Panc1 (cell line): ENCODE measurements around the gene EFR3B. TPM values are rescaled to one million over a fixed set of nuclear protein-coding genes. Genes with fewer than 3 reads are reported as not detected.
"Not testable (repeated sequence)": the region's sequence is repeated elsewhere in the genome, so short reads cannot be mapped to it uniquely, and the experiment has no call there.

Experiments used
- ATAC-seq: fragments of 200-7000 bp; cut with Tn5 transposase; 2 replicates; pipeline ENCODE4 v1.9.1; 2020; ENCODE audit warnings: mild to moderate bottlenecking, moderate library complexity
- BruUV-seq: library from RNA; stranded (reverse); fragments of 400-500 nt; replicated peaks from 2 replicates; lab custom pipeline; 2021; lab: Mats Ljungman, UMichigan
- CTCF ChIA-PET: fragments of 300-600 bp; sonication (Branson Sonifier 250); formaldehyde crosslinking; loops from one replicate; lab custom pipeline; 2022; ENCODE audit warnings: antibody characterized with exemption; lab: Charles Lee
- POLR2A ChIA-PET: fragments of 300-600 bp; sonication (Branson Sonifier 250); formaldehyde crosslinking; loops from one replicate; lab custom pipeline; 2022; ENCODE audit warnings: antibody characterized with exemption; lab: Charles Lee
- DNase-seq: peaks from one replicate; pipeline ENCODE4 v3.0.0-alpha.2; 2010; ENCODE audit warnings: low read depth, low spot score
- H3K27ac ChIP-seq: 2 replicates; pipeline ENCODE4 v1.5.1; 2011; ENCODE audit warnings: mild to moderate bottlenecking, low read length, inconsistent platforms
- H3K27me3 ChIP-seq: fragments of 200-500 bp; sonication (Bioruptor generic); 2 replicates; pipeline ENCODE4 v1.6.0; 2014; ENCODE audit warnings: low read length, inconsistent platforms; ENCODE audit not compliant: control insufficient read depth, insufficient read depth
- H3K36me3 ChIP-seq: fragments of 200-500 bp; sonication (Bioruptor generic); 2 replicates; pipeline ENCODE4 v1.5.1; 2014; ENCODE audit warnings: inconsistent platforms, mild to moderate bottlenecking, low read length, moderate library complexity; ENCODE audit not compliant: control insufficient read depth, insufficient read depth
- H3K4me1 ChIP-seq: 2 replicates; pipeline ENCODE4 v1.5.1; 2011; ENCODE audit warnings: inconsistent platforms, mild to moderate bottlenecking, low read length, moderate library complexity; ENCODE audit not compliant: control insufficient read depth, insufficient read depth
- H3K4me3 ChIP-seq, 2 experiments: 2 replicates each; pipeline ENCODE4 v1.5.1; 2011 to 2012; ENCODE audit warnings: low read depth in 2 of 2, low read length in 2 of 2, mild to moderate bottlenecking in 2 of 2, inconsistent platforms in 1 of 2, moderate library complexity in 1 of 2
- H3K9me3 ChIP-seq: fragments of 200-500 bp; sonication (Bioruptor generic); 2 replicates; pipeline ENCODE4 v1.5.1; 2014; ENCODE audit warnings: low read depth, mild to moderate bottlenecking, inconsistent platforms, low read length, moderate library complexity; ENCODE audit not compliant: control insufficient read depth, insufficient read depth
- POLR2AphosphoS5 ChIP-seq: IDR thresholded peaks from 2 replicates; pipeline ENCODE4 v1.6.1; 2012; ENCODE audit warnings: mild to moderate bottlenecking, low read depth, low read length, moderate library complexity
- SIN3A ChIP-seq: IDR thresholded peaks from 2 replicates; pipeline ENCODE4 v1.6.1; 2012; ENCODE audit warnings: low read depth, mild to moderate bottlenecking, low read length, moderate library complexity, borderline replicate concordance; ENCODE audit not compliant: insufficient read depth
- TCF7L2 ChIP-seq: IDR thresholded peaks from 2 replicates; pipeline ENCODE4 v1.6.1; 2011; ENCODE audit warnings: mild to moderate bottlenecking, low read depth, low read length, inconsistent platforms
- in situ Hi-C: cut with HindIII; loops from 2 replicates; pipeline ENCODE4 v1.10.0; 2016; ENCODE audit warnings: low sequenced_read_pairs, low pct_unique_long_range_greater_than_20kb
- intact Hi-C: fragments of 100-400 bp; cut with micrococcal nuclease; formaldehyde crosslinking; loops from one replicate; pipeline ENCODE4 v1.10.0; 2022; ENCODE audit not compliant: unreplicated experiment
- total RNA-seq: library from RNA; stranded (reverse); gene quantifications from one replicate; pipeline ENCODE4 v1.2.1, GENCODE V29; 2021; ENCODE audit not compliant: unreplicated experiment
- TF ChIP-seq, protein P1 (sequence below), 2 experiments: IDR thresholded peaks; 2 replicates each; pipeline ENCODE4 v1.6.1; 2011 to 2012; ENCODE audit warnings: low read depth in 2 of 2, control low read depth in 1 of 2, low read length in 1 of 2, mild to moderate bottlenecking in 1 of 2, moderate library complexity in 1 of 2; ENCODE audit not compliant: insufficient read depth in 1 of 2
- TF ChIP-seq, protein P2 (sequence below): fragments of 450-650 bp; IDR thresholded peaks from 2 replicates; pipeline ENCODE4 v1.5.1; 2017; ENCODE audit warnings: mild to moderate bottlenecking

Gene EFR3B
- total RNA-seq, 1 experiment from 2014 or later = 8.9 TPM

DNA sequence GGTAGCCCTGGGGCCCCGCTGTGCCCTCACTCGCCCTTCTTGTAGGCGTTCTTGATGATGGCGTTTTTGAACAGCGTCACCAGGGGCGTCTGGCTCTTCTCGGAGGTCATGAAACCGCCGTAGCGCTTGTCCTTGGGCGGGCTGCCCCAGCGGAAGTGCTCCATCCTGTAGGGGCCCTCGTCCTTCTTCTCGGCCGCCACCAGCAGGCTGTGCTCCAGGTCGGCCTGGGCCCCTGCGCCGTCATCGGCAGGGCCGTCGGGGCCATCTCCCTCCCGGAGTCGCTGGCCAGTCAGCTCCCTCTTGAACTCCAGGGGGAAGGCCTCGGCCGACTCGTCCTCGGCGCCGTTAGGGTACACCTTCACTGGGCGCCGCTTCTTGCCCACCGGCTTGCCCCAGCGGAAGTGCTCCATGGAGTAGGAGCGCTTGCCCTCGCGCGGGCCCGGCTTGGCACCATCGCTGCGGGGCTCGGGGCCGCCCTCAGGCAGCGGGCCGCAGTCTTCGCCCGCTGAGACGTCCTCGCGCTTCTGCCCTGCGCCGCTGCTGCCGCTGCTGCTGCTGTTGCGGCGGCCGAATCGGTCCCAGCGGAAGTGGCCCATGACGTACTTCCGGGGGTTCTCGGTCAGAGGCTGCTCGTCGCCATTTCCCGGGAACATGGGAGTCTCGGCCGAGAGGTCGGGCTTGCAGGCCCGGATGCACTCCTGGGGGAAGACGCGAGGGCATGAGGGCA, 119.3 kb downstream of the EFR3B start:
- Histone ChIP-seq H3K4me3 (no peak overlapping the region), H3K9me3 (no peaks in the 10 kb centered on the region), H3K27me3 (peaks cover under 1% of the 10 kb centered on the region), H3K36me3 (no peaks in the 10 kb centered on the region), H3K4me1 (no peaks in the 10 kb centered on the region), H3K27ac (no peak overlapping the region)
- BruUV-seq = no TSS peak
- DNase-seq = no peak
- in situ Hi-C loops = no loop called here
- TF ChIP-seq SIN3A (no peak), TCF7L2 (no peak), POLR2AphosphoS5 (no peak)
- TF ChIP-seq, protein P1, sequence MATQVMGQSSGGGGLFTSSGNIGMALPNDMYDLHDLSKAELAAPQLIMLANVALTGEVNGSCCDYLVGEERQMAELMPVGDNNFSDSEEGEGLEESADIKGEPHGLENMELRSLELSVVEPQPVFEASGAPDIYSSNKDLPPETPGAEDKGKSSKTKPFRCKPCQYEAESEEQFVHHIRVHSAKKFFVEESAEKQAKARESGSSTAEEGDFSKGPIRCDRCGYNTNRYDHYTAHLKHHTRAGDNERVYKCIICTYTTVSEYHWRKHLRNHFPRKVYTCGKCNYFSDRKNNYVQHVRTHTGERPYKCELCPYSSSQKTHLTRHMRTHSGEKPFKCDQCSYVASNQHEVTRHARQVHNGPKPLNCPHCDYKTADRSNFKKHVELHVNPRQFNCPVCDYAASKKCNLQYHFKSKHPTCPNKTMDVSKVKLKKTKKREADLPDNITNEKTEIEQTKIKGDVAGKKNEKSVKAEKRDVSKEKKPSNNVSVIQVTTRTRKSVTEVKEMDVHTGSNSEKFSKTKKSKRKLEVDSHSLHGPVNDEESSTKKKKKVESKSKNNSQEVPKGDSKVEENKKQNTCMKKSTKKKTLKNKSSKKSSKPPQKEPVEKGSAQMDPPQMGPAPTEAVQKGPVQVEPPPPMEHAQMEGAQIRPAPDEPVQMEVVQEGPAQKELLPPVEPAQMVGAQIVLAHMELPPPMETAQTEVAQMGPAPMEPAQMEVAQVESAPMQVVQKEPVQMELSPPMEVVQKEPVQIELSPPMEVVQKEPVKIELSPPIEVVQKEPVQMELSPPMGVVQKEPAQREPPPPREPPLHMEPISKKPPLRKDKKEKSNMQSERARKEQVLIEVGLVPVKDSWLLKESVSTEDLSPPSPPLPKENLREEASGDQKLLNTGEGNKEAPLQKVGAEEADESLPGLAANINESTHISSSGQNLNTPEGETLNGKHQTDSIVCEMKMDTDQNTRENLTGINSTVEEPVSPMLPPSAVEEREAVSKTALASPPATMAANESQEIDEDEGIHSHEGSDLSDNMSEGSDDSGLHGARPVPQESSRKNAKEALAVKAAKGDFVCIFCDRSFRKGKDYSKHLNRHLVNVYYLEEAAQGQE (IDR thresholded peaks at IDR 0.05; ENCODE audit: insufficient read depth in 1 of 2, low read depth in 2 of 2, low read length in 1 of 2) = no peak
- TF ChIP-seq, protein P2, sequence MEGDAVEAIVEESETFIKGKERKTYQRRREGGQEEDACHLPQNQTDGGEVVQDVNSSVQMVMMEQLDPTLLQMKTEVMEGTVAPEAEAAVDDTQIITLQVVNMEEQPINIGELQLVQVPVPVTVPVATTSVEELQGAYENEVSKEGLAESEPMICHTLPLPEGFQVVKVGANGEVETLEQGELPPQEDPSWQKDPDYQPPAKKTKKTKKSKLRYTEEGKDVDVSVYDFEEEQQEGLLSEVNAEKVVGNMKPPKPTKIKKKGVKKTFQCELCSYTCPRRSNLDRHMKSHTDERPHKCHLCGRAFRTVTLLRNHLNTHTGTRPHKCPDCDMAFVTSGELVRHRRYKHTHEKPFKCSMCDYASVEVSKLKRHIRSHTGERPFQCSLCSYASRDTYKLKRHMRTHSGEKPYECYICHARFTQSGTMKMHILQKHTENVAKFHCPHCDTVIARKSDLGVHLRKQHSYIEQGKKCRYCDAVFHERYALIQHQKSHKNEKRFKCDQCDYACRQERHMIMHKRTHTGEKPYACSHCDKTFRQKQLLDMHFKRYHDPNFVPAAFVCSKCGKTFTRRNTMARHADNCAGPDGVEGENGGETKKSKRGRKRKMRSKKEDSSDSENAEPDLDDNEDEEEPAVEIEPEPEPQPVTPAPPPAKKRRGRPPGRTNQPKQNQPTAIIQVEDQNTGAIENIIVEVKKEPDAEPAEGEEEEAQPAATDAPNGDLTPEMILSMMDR = no peak
- intact Hi-C loops = no loop called here
- no peak for ATAC-seq
- CTCF ChIA-PET = no interaction called here
- POLR2A ChIA-PET = no interaction called here

DNA sequence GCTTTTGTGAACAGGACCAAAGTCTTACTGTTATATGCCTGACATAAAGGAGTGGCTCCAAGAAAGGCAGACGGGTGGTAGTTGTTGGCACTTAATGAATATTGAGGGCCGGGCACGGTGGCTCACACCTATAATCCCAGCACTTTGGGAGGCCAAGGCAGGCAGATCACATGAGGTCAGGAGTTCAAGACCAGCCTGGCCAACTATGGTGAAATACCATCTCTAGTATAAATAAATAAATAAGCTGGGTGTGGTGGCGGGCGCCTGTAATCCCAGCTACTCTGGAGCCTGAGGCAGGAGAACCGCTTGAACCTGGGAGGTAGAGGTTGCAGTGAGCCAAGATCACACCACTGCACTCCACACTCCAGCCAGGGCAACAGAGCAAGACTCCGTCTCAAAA, 120.2 kb downstream of the EFR3B start:
- in situ Hi-C loops, H3K27ac ChIP-seq, H3K27me3 ChIP-seq, DNase-seq, H3K9me3 ChIP-seq, H3K4me3 ChIP-seq, H3K36me3 ChIP-seq, ATAC-seq, POLR2A ChIA-PET, intact Hi-C loops, CTCF ChIA-PET, BruUV-seq, H3K4me1 ChIP-seq: not testable (repeated sequence)

DNA sequence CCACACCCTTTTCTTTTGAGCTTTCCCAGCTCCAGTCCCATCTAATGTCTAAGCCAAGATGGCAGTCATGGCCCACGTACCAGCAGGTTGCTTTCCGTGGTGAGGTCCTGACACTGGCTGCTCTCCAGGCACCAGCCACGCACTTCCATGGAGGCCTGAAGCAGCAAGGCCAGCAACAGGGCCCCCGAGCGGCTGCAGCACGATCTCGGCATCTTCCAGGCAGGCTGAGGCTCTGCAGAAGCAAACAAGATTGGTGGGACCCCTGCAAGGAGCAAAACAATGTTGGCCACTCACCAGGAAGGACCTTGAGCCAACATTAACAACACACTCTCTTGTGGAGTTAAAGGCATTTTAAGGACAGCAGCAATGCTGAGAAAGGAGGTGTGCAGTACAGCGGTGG, 122.7 kb downstream of the EFR3B start:
- no peak overlapping the region for H3K4me3 ChIP-seq
- H3K9me3 ChIP-seq = no peaks in the 10 kb centered on the region
- H3K27me3 ChIP-seq = peaks cover 24% of the 10 kb centered on the region
- ChIA-PET POLR2A (interaction anchor here (0.7 kb wide), 1 partner anchor 20 kb away, joined by 6 read pairs; no protein-coding TSS in a partner anchor), CTCF (interaction anchor here (3.8 kb wide), 1 partner anchor 32 kb away, joined by 36 read pairs; no protein-coding TSS in a partner anchor)
- in situ Hi-C loops (no loop called here), intact Hi-C loops (no loop called here)
- no TSS peak for BruUV-seq
- no peak for TF ChIP-seq POLR2AphosphoS5
- no peaks in the 10 kb centered on the region for H3K4me1 ChIP-seq
- ATAC-seq (no peak), DNase-seq (no peak)
- H3K36me3 ChIP-seq = no peaks in the 10 kb centered on the region
- no peak overlapping the region for H3K27ac ChIP-seq
